ENCODE data around the gene CDKL1.
"Not testable (repeated sequence)": the region's sequence is repeated elsewhere in the genome, so short reads cannot be mapped to it uniquely, and the experiment has no call there.

- not testable (repeated sequence) for TF ChIP-seq CTCF (IDR thresholded peaks at IDR 0.05; ENCODE audit: low read depth, low read length); EZH2phosphoT487 (IDR thresholded peaks at IDR 0.05; ENCODE audit: low read depth)
Observed at GRCh38 chr14:50361473-50362403, 34.9 kb downstream of the CDKL1 start.
